Gastrocnemius medialis (tissue), 4 donors: ENCODE data around the gene NECAB3.

Source experiments
- POLR2A ChIP-seq, 2 donors: fragments of 450-650 bp; IDR thresholded peaks; one replicate each; pipeline ENCODE4 v1.6.1; 2017; ENCODE audit warnings: antibody characterized with exemption in 2 of 2, mild to moderate bottlenecking in 2 of 2, moderate library complexity in 2 of 2
- TF ChIP-seq, protein P1 (sequence below), 5 experiments: fragments of 450-650 bp in 3 of 5; fragments of 200-600 bp in 2 of 5; sonication (generic) in 2 of 5; IDR thresholded peaks in 4 of 5; conservative IDR thresholded peaks in 1 of 5; 1 replicate in 4 of 5; 2 replicates in 1 of 5; pipeline ENCODE4 v1.5.1; 2016 to 2019; ENCODE audit warnings: antibody characterized with exemption in 5 of 5, mild to moderate bottlenecking in 3 of 5, moderate library complexity in 3 of 5

DNA sequence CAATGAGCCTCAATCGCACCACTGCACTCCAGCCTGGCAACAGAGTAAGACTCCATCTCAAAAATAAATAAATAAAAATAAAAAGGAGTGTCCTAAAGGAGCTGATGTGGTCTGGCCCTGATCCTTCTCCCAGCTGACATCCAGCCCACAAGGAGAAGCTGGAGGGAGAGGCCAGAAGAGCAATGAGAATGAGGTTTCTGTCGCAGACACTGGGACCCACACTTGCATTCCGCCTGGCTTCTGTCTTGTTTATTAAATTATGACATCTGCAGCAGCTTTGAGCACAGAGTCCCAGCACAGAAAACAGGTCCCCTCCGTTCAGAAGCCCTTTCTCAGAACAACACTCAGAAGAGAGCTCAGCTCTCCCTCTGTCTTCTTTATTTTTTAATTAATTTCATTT lies 22.2 kb upstream of the NECAB3 start:
- TF ChIP-seq, protein P1, sequence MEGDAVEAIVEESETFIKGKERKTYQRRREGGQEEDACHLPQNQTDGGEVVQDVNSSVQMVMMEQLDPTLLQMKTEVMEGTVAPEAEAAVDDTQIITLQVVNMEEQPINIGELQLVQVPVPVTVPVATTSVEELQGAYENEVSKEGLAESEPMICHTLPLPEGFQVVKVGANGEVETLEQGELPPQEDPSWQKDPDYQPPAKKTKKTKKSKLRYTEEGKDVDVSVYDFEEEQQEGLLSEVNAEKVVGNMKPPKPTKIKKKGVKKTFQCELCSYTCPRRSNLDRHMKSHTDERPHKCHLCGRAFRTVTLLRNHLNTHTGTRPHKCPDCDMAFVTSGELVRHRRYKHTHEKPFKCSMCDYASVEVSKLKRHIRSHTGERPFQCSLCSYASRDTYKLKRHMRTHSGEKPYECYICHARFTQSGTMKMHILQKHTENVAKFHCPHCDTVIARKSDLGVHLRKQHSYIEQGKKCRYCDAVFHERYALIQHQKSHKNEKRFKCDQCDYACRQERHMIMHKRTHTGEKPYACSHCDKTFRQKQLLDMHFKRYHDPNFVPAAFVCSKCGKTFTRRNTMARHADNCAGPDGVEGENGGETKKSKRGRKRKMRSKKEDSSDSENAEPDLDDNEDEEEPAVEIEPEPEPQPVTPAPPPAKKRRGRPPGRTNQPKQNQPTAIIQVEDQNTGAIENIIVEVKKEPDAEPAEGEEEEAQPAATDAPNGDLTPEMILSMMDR (IDR thresholded peaks at IDR 0.05 in 4 of 5, conservative IDR thresholded peaks at IDR 0.05 in 1 of 5), result no peak
- TF ChIP-seq POLR2A (IDR thresholded peaks at IDR 0.05), result no peak
